Activated T-cell treated with anti-CD3 and anti-CD28 coated beads, Interleukin-2, amount 50 U/mL, for 24 hours (primary cell): Measurements from ENCODE around the gene RAD51B.

Source experiments
- DNase-seq: peaks from one replicate; pipeline ENCODE4 v3.0.0-alpha.2; 2020
- H3K27ac Mint-ChIP-seq: 2 replicates; pipeline ENCODE4 v1.8.0; 2020; ENCODE audit warnings: mild to moderate bottlenecking, mixed read lengths
- H3K27me3 Mint-ChIP-seq: 2 replicates; pipeline ENCODE4 v1.8.0; 2020; ENCODE audit warnings: mixed read lengths
- H3K36me3 Mint-ChIP-seq: 2 replicates; pipeline ENCODE4 v1.8.0; 2020; ENCODE audit warnings: low read depth, mixed read lengths
- H3K4me1 Mint-ChIP-seq: 2 replicates; pipeline ENCODE4 v1.8.0; 2020; ENCODE audit warnings: low read depth, mixed read lengths
- H3K4me3 Mint-ChIP-seq: 2 replicates; pipeline ENCODE4 v1.8.0; 2020; ENCODE audit warnings: mild to moderate bottlenecking, moderate library complexity, mixed read lengths
- H3K9me3 Mint-ChIP-seq: 2 replicates; pipeline ENCODE4 v1.8.0; 2020; ENCODE audit warnings: mixed read lengths

Gene RAD51B

DNA sequence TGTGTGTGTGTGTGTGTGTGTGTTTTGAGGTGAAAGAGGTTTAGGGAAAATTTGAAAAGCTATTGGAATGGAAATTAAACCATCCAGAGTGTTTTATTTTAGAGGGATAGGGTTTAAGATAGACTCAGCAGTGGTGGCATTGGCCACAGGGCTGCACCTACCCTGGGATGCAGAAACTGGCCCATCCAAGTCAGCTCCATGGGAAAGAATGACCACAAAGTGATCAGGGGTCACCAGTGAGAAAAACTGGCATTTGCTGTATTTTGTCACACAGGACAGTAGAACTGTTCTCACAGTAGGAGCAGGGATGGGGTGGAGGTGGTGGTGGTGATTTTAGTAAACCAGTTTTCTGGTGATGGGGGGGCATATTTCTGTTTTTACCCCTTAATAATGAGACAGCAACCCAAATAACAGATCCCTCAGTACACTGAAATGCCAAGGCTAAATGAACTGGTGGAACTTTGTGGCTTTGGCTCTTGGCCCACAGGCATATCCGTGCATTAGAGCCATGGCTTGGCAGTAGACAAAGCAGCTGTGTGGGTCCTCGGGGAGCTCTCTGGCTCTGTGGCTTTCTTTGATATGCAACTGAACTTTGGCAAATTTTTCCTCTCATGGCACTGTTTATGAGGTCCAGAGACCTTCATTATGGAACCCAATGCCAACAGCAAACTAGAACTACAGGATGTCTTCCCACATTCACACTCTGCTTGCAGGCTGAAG is 625.0 kb downstream of the RAD51B start:
- H3K27me3 Mint-ChIP-seq, result no peaks in the 10 kb centered on the region
- H3K9me3 Mint-ChIP-seq, result no peaks in the 10 kb centered on the region
- no peaks in the 10 kb centered on the region for H3K36me3 Mint-ChIP-seq
- H3K4me3 Mint-ChIP-seq, result no peak overlapping the region
- H3K27ac Mint-ChIP-seq, result no peak overlapping the region
- H3K4me1 Mint-ChIP-seq, result peaks cover 3% of the 10 kb centered on the region
- no peak for DNase-seq

DNA sequence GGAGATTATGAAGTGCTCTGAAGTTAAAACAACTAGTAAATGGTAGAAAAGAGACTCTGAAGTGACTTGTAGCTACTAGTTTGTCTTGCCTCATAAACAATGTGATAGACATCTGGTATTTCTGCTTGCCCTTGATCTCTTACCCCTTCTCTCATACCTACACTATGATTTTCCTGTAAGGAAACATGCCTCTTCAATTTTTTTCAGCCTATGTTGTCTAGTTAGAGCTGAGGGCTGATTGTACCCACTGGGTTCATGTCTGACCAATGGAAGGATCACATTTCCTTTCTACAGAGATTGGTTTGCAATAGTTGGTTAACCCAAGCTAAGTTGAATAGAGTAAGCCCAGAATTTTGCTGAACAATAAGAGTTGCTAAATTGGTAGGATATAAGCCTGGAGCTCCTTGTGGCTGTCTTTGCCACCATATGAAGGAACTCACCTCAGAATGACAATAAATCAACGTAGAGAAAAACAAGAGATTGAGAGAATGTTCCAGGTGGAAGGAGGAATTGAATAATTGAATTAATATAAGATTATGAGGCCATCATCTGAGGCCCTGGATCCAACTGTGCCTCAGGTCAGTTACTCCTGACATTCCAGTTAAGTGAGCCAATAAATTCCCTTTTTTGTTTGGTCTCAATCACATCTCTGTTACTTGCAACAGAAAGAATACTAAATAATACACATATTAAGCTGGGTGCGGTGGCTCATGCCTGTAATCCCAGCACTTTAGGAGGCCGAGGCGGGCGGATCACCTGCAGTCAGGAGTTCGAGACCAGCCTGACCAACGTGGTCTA is 626.9 kb downstream of the RAD51B start:
- no peaks in the 10 kb centered on the region for H3K36me3 Mint-ChIP-seq
- H3K9me3 Mint-ChIP-seq, result no peaks in the 10 kb centered on the region
- no peak overlapping the region for H3K27ac Mint-ChIP-seq
- peaks cover 3% of the 10 kb centered on the region for H3K4me1 Mint-ChIP-seq
- no peaks in the 10 kb centered on the region for H3K27me3 Mint-ChIP-seq
- H3K4me3 Mint-ChIP-seq, result no peak overlapping the region
- DNase-seq, result no peak

DNA sequence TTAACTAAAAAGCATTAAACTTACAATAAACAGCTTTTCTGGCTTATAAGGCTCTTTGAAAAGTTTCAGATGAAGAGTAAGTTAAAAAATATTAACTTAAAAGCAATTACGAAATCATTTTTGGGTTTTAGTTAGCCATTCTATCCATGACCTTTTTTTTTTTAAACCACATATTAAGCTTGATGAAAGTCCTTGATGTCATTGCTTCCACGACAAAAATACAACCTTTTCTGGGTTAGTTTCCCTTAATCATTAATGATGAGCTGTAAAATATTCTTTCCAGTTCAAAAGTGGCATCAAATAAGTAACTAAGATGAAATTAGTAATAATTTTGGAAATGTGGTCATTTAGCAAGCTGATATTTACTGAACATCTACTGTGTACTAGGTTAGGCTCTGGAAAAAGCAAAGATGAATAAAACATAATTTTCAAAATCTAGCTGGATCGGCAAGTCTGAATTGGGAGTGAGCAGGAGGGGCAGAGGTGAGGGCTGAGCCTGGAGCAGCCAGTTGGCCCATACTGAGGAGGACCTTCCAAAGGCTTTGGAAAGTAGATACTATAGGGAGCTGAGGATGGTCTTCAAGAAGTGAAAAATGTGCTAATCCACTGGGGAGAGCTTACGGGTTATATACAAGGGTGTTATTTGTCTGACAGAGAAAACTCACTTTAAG is 628.1 kb downstream of the RAD51B start:
- H3K27ac Mint-ChIP-seq, result no peak overlapping the region
- no peaks in the 10 kb centered on the region for H3K4me1 Mint-ChIP-seq
- H3K9me3 Mint-ChIP-seq, result no peaks in the 10 kb centered on the region
- DNase-seq, result no peak
- H3K4me3 Mint-ChIP-seq, result no peak overlapping the region
- H3K36me3 Mint-ChIP-seq, result no peaks in the 10 kb centered on the region
- no peaks in the 10 kb centered on the region for H3K27me3 Mint-ChIP-seq

DNA sequence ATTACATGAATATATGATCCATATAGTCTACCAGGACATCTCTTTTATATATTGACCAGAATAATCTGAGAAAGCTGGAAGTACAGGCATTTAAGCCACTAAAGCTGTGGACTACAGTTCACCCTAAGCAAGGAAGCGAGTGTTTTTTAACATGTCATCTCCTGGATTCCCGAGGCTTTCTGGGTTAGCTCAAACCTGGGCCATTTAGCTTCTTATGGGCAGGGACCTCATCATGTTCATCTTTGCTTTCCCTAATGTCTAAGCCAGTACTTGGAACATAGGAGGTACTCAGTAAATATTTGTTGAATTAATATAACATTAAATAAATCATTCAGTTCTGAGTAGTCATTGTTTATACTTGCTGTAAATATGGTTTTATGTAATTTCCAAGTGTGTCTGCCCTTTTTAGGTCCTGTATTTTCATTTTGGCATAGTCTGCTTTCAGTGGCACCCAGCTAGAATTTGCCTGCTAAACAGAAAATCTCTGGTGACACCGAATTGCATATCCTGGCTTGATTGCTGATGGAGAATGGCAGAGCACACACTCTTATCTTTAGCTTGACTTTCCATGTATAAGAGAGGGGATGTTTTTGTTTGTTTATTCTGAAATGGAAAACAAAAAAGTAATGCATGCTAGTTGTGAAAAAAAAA is 628.8 kb downstream of the RAD51B start:
- Mint-ChIP-seq H3K36me3 (no peaks in the 10 kb centered on the region), H3K4me1 (no peaks in the 10 kb centered on the region), H3K27ac (no peak overlapping the region), H3K4me3 (no peak overlapping the region), H3K27me3 (no peaks in the 10 kb centered on the region), H3K9me3 (no peaks in the 10 kb centered on the region)
- DNase-seq, result no peak

DNA sequence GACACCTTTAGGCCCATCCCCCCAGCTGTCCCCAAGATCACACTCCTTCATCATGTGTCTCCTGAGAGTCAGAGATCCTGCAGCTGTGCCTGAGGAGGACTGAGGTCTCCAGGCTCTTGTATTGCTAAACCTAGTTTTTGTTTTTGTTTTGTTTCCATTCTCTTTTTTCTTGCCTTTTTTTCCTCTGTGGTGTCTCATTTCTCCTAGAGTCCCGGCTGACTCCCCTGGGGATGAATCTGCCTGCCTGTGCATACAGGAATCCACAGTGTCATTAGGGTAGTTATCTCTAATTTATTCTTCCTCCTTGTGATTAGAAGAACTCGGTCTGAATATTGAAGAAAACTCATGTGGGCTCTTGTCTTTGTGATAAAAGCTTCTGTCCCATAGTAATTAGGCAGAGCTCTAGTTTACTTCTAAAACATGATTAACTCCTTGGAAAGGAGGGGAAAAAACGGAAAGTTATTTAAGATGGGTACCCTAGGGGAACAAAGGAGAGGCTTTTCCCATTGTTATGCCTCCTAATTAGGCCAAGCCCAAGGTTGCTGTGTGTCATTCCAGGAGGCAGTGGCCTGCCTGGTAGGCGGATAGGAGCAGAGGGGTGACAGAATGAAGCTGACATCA is 630.1 kb downstream of the RAD51B start:
- Mint-ChIP-seq H3K27ac (no peak overlapping the region), H3K4me3 (no peak overlapping the region), H3K9me3 (peaks cover 4% of the 10 kb centered on the region), H3K36me3 (peaks cover 2% of the 10 kb centered on the region), H3K27me3 (no peaks in the 10 kb centered on the region), H3K4me1 (peaks cover 1% of the 10 kb centered on the region)
- no peak for DNase-seq

DNA sequence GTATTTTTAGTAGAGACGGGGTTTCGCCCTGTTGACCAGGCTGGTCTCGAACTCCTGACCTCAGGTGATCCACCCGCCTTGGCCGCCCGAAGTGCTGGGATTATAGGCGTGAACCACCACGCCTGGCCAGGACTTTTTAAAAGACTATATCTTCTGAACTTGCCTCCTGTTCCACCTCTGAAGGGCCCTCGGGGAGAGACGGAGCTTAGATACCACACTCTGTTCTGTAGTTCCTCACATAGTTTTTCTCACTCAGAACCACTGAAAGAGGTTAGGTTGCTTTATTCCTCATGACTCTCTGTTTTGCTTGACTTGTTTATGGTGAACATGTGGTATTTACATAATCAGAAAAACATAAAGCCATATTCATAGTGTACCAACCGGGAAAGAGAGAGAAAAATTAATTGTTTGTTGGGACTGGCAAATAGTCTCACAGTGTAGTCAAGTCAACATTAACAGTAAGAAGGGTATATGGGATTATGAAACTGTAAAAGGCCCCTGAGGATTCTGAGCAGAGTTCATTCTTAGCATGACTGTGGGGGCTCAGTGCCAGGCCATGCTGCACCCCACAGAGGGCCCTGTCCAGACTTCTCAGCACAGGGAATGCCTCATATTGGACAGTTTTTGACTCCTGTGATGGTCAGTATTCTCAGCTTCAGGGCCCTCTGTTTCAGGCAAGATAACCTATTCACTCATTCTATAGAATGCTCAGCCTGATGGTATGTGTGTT is 631.0 kb downstream of the RAD51B start:
- Mint-ChIP-seq H3K27me3 (no peaks in the 10 kb centered on the region), H3K9me3 (peaks cover 5% of the 10 kb centered on the region), H3K27ac (no peak overlapping the region), H3K36me3 (peaks cover 5% of the 10 kb centered on the region), H3K4me1 (peaks cover 1% of the 10 kb centered on the region), H3K4me3 (no peak overlapping the region)
- no peak for DNase-seq

DNA sequence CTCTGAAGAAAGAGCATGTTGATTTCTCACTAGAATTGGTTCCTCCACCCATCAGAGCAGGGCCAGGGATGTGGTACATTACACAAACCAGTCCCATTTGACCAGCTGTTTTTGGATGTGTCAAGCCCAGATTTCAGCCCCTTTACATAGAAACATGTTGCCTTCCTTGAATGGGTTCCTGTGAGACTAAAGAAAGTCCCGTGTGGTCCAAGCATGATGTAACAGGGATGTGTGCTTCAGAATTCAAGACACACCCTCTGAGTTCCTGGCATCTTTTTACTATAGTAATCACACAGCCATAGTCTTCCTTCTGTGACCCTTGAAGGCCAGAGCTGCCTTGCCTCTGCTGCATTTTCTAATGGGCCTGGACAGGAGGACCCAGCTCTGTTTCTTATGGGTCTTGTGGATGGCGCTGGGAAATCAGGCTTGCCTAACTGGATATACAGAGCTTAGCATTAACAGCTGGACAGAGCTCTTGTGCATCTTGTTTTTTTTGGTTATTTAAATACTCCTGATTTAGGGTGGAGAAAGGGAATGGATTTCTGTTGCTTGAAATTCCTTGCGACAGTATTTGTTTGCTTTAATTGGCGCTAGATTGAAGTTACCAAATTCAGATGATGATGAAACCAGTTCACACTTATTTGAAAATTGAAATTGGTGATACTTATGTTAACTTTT is 632.3 kb downstream of the RAD51B start:
- Mint-ChIP-seq H3K4me1 (peaks cover 1% of the 10 kb centered on the region), H3K36me3 (peaks cover 5% of the 10 kb centered on the region), H3K9me3 (peaks cover 9% of the 10 kb centered on the region), H3K27ac (no peak overlapping the region), H3K27me3 (no peaks in the 10 kb centered on the region), H3K4me3 (no peak overlapping the region)
- no peak for DNase-seq

DNA sequence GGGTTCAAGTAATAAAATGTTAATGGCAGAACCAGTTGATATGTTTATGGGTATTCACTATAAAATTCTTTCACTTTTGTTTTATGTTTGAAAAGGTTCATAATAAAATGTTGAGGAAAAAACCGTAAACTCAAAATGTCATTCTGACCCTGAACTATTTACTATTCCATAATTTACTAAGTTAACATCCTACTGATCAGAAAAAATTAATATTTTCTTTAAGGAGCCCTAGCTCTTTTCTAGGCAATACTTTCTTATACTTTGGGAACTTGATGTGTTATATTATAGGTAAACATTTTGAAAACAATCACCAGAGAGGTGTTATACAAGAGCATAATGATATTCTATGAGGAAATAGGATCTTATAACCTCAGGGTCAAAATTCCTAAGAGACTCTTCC is 638.7 kb downstream of the RAD51B start:
- H3K27me3 Mint-ChIP-seq, result no peaks in the 10 kb centered on the region
- peaks cover 9% of the 10 kb centered on the region for H3K9me3 Mint-ChIP-seq
- H3K4me1 Mint-ChIP-seq, result peaks cover 1% of the 10 kb centered on the region
- H3K27ac Mint-ChIP-seq, result no peak overlapping the region
- no peak for DNase-seq
- H3K36me3 Mint-ChIP-seq, result peaks cover 5% of the 10 kb centered on the region
- no peak overlapping the region for H3K4me3 Mint-ChIP-seq

DNA sequence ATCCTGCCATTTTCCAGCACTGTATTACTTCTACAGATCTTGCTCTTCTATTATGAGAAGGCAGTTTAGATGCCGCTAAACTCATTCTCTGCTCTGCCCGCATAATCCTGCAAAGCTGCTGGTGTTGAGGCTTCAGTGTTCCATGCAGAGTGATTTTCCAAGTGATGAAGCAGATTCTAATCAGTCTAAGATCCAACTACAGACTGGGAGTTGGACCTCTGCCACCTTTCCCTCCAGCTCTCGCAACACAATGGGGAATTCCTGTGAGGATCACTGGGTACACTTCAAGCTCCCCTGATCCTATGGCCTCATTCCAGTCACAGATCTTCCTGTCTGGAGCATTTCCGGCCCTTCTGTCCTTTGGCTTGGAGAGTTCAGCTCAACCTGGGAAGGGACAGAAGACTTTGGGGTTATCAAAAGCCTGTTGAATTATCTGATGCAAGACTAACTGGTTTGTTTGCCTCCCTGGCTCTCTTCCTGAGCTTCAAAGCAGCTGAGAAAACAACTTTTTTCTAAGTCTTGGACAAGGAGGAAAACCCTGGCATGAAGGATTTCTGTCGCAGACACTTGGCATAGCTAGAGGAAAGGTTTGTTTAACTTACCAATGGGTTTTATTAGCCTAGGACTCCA is 639.4 kb downstream of the RAD51B start:
- H3K4me1 Mint-ChIP-seq, result peaks cover 1% of the 10 kb centered on the region
- no peak for DNase-seq
- no peak overlapping the region for H3K27ac Mint-ChIP-seq
- no peak overlapping the region for H3K4me3 Mint-ChIP-seq
- H3K36me3 Mint-ChIP-seq, result peaks cover 5% of the 10 kb centered on the region
- peaks cover 9% of the 10 kb centered on the region for H3K9me3 Mint-ChIP-seq
- no peaks in the 10 kb centered on the region for H3K27me3 Mint-ChIP-seq

DNA sequence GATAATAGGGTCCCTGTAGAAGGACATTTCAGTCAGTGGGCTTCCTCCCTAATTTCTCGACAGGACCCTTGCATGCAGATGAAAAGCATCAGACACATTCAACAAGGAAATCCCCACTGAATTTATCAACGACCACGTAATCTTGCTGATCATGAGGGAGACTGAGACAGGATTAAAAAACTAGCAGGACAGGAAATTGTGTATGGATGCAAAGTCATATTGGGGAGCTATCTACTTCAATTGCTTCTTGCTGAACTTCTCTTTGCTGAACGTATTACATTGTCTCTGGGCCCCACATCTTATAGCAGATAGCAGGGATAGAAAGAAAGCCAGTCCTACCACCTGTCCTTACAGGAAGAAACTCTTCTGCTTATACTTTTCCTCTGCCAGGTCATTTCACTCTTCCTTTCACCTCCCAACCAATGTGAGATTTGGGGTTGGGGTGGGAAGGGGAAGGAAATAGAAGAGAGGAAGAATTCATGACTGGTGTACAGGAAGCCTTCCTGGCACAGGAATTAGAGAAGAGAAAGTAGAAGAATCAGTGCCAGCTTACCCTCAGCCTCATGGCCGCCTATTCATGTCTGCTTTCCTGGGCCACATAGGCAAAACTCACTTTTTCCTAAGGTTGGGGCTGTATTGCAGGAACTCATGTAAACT is 640.0 kb downstream of the RAD51B start:
- Mint-ChIP-seq H3K4me1 (peaks cover 4% of the 10 kb centered on the region), H3K27me3 (no peaks in the 10 kb centered on the region), H3K27ac (no peak overlapping the region), H3K4me3 (no peak overlapping the region), H3K36me3 (peaks cover 4% of the 10 kb centered on the region), H3K9me3 (peaks cover 6% of the 10 kb centered on the region)
- DNase-seq, result no peak

DNA sequence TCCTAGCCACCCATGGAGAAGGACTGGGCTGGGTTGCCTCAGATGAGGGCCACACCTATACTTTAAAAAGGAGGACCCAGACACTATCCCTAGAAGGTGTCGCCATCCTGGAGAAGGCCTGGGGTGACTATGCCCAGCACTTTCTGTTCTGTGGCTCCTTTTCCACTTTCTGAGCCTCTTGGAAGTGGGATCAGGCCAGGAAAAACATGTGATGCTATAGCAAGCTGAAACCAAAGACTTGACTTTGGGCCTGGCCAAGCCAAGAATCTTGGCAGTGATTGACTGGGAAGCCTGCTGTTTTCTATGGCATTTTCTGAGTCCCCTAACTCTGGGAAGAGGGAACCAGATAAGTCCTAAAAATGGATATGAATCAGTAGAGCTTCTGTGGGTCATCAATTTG is 641.0 kb downstream of the RAD51B start:
- H3K27me3 Mint-ChIP-seq, result no peaks in the 10 kb centered on the region
- H3K36me3 Mint-ChIP-seq, result no peaks in the 10 kb centered on the region
- no peak overlapping the region for H3K4me3 Mint-ChIP-seq
- peaks cover 5% of the 10 kb centered on the region for H3K4me1 Mint-ChIP-seq
- H3K9me3 Mint-ChIP-seq, result peaks cover 4% of the 10 kb centered on the region
- DNase-seq, result no peak
- H3K27ac Mint-ChIP-seq, result no peak overlapping the region

DNA sequence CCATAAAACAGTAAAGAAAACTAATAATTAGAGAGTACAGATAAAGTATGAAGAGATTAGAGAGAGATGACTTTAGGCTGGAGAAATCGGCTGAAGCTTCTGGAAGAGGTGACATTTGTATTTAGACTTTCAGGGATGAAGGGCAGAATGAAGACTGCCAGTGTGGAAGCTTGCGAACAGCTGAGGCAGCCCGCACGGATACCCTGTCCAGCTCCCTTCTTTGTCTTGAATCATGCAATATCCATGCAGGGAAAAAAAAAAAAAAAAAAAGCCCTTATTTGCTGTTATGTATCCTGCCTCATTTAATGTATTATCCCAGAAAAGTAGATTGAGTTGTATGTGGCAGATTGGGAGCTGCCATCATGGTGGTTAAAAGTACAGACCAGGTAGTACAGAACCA is 641.5 kb downstream of the RAD51B start:
- no peak overlapping the region for H3K27ac Mint-ChIP-seq
- H3K27me3 Mint-ChIP-seq, result no peaks in the 10 kb centered on the region
- H3K36me3 Mint-ChIP-seq, result no peaks in the 10 kb centered on the region
- no peak overlapping the region for H3K4me3 Mint-ChIP-seq
- no peaks in the 10 kb centered on the region for H3K9me3 Mint-ChIP-seq
- no peak for DNase-seq
- peaks cover 5% of the 10 kb centered on the region for H3K4me1 Mint-ChIP-seq

DNA sequence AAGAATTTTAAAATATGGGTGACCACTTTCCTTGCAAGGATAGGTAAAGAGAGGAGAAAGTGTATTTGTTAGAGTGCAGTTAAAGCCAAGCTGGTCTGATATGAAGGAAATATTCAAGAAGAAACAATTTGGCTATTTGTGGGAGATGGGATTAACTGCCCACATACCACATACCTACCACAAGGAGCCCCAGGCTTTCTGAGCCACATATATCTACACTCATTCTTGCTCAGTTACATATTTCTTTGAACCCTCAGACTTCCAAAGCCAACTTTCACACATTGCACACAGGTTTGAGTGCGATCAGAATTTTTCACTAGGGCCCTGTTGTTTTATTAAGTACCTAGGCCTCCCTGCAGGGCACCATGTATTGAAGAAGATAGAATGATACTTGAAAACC is 643.1 kb downstream of the RAD51B start:
- Mint-ChIP-seq H3K9me3 (no peaks in the 10 kb centered on the region), H3K27me3 (no peaks in the 10 kb centered on the region), H3K27ac (no peak overlapping the region), H3K36me3 (no peaks in the 10 kb centered on the region), H3K4me3 (no peak overlapping the region), H3K4me1 (peaks cover 5% of the 10 kb centered on the region)
- DNase-seq, result no peak
